ENCODE results near the gene GASK1A.

Gene GASK1A

DNA sequence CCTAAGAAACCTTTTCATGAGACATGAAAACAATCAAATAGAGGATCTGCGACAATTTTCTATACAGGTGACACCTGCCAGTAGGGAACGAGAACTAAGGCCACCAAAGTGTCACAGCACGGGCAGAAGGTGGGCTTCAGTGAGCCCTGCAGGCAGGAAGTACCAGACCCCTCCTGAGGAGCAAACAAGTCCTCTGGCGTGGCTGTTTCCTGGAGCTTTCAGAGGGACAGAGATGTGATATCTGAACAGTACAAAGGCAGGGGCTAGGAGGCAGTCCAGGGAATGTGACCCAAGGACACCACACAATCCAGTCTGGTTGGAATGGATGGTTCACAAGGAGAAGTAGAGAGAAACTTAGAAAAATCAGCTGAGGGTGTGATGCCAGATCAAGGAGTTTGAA is 110.0 kb downstream of the GASK1A start:
- DNase-seq (ENCODE audit: low read depth): no peak

DNA sequence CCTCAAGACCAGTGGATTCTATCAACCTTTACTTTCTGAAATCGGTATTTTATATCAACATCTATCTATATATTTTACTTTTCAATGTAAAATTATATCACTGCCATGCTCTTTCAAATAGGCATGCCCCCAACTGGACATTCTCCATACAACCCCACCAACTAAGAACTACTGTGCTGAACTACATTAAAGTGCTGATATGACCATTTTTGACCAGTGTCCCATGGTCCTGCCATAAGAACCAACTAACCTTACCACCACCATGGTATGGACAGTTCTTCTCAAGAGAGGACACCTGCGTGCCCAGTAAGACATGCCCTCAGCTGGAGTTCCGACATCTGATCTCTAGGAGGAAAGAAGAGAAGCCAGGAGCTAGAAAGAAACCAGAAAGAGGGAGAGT is 111.1 kb downstream of the GASK1A start:
- no peak for DNase-seq (ENCODE audit: low read depth)

DNA sequence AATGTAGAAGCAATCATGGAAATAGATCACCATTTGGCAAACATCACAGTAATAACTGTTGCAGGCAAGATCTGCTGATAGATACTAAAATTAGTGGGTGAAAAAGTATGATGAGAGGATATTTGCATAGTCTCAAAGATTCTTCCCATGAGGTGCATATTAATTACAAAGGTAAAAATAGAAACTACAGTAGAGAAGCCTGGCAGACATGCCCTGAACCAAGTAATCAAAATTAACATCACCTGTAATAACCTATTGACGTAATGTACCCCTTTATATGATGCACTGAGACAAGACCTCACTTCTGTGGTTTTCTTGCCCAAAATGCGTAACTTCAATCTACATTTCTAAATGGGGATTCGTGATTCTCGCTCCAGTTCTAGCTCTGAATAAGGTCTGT is 112.4 kb downstream of the GASK1A start:
- no peak for DNase-seq (ENCODE audit: low read depth)

DNA sequence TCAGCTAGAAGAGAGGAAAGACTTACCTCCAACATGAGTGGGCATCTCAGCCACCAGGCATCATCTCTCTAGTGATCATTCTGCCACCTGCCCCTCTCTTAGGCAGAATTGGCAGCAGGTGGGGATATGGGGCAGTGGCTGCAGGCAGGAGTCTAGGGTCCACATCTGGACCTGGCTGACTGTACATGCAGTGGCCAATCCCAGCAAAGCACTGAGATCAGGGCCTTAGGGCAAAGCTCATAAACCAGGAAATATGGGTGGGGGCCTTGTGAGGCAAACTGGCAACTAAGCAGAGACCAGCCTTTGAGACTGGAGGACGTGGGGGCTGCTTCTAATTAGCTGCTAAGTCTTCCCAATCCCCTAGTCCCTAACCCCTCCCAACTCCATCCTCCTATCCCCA is 113.9 kb downstream of the GASK1A start:
- DNase-seq (ENCODE audit: low read depth): no peak

DNA sequence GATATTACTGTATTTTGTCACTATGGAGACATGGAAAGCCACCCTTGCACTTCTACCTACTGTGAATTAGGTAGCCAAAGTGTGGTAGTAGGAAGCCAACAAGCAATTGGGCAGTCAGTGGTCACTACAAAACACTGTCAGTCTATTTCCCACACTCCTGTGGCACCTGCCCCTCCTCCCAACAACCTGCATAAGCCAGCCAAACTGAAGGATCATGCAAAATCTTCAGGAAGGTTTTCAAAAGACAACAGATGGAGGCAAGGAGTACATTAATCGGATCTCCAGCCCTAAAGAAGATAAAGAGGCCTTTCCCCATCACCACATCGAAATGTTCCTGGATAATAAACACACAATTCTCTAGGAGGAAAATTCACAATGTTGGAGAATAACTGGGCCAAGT is 114.9 kb downstream of the GASK1A start:
- DNase-seq (ENCODE audit: low read depth): no peak

DNA sequence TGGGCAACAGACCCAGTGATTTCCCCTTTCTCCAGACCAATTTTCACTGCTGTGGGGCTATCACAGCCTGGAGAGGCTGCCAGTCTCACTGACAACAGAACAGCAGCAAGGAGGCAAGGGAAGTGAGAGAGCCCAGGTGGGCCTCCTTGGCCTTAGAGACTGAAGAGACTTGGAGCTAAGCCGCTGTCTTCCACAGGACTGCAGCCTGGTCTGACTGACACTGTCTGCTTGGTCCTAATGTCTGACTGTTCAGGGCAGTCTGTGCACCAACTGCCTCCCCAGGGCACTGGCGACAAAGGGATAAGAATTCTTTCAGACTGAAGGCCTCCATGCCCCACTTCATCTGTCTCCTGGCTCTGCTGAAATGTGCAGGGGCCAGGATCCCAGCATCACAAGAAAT is 115.3 kb downstream of the GASK1A start:
- DNase-seq (ENCODE audit: low read depth): no peak

DNA sequence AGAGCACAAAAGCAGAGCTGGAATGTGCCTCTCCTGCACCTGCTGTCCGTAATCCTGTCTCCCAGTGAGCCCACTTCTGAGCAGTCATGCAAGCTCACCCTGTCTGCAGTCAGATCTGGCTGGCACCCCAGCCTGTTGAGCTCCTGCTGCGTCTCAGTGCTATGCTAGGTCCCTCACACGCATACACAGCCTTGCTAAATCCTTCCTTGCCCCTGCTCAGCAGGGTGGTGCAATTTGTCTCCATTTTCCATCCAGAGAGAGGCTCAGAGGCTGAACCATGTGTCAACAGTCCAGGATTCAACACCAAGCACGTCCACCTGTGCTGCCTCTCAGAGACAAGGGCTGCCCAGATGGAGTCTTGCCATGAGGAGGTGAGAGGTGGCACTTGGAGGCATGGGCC is 115.7 kb downstream of the GASK1A start:
- DNase-seq (ENCODE audit: low read depth): no peak

DNA sequence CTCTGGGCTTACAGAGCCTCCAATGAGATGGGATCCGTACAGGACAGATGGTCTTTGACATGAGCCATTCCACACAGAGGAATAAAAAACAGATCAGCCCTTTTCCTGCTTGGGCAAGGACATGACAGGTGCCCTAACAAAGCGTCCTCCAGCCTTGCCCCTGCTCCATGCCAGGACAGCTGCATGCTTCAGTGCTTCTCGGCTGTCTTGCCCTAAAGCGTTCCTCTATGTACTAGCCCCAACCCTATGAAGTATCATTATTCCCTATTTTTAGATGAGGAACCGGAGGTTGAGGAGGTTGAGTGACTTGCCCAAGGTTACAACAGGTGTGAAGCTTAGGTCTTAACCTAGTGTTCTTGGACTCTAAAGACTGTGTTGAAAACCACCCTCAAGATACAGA is 116.3 kb downstream of the GASK1A start:
- DNase-seq (ENCODE audit: low read depth): no peak

DNA sequence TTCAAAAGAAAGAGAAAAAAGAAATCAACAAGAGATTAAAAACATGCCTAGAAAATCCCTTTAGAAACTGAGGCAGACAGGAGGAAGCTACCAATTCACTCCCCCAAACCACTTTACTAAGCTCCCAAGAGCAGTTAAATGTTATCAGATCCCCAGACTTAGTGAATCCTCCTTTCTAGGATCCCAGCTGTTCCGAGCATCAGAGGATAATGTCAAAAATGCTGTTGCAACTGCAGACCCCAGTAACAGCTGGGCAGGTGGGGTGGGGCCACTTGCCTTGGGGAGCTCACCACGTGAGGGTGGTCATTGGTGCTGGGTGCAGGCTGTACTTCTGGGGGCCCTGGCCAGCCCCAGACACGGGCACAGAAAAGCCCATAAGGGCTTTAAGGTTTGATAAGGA is 117.7 kb downstream of the GASK1A start:
- no peak for DNase-seq (ENCODE audit: low read depth)

DNA sequence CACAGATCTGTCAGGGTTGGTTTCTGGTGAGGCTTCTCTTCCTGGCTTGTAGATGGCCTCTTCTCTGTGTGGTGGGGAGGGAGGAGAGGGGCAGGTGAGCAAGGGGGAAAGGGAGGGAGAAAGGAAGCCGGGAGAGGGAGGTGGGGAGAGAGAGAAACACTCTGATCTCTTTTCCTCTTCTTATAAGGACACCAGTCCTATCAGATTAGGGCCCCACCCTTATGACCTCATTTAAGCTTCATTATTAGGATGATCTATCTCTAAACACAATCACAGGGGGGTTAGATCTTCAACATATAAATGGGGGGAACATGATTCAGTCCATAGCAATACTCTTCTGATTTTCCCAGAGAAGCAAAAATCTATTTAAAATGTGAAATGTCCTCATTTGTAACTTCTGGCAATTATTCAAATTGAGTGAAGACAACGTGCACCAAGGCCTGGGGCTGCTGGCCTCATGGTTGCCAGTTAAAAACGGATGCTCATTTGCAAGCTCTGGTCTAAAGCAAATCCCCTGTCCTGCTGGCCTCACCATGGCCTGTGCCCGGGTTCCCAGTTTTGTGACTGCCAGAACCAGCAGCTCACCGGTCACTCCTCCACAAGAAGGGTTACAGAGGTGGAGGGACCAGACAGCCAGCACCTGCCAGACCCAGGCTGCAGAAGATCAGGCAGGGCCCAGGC is 118.4 kb downstream of the GASK1A start:
- no peak for DNase-seq (ENCODE audit: low read depth)

DNA sequence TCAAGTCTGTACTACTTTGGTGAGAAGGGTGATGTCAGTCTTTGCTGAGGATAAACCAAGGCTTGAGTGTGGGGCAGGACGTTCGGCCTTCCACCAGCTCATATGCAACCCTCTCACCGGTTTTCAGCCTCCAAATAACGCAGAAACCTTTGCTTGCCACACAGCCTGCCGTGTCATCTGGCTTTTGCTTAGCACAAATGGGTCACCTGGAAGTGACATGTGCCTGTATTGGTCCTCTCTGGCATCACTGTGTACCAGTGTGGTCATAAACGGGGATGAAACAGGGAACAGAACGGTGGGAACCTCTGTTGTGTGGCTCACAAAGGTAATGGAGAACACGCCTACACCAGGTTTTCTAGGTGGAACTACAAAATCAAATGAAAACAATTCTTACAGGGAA is 119.7 kb downstream of the GASK1A start:
- no peak for DNase-seq (ENCODE audit: low read depth)

DNA sequence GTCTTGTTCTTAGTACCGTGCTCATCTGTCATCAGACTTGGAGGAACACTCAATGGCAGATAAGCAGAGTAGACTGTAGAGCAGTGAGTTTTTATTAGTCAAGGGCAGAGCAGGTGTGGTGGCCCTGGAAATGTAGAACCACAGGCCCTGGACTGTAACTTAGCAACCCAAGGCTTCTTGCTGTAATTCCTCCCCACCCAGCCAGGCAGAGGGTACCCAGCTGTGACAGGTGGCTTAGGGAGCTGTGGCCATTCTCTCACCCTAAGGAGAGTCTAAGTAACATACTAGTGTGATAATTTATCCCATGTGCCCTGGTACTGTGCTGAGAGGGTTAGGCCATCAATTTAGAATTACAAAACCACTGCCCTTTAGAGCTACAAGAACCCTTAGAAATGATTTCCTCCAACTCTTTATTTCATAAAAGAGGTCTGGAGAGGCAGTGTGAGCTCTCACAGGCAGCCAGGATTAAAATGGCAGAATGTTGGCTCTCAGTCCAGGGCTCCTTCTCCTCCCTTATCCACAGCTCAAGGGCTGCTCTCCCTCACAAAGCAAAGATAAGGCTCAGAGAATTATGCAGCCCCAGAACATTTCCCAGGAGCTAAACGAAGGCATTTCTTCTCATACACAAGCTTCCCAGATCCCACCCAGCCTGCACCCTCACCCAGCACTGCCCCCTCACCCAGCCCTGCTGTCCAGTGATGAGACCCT is 123.8 kb downstream of the GASK1A start:
- DNase-seq (ENCODE audit: low read depth): no peak

DNA sequence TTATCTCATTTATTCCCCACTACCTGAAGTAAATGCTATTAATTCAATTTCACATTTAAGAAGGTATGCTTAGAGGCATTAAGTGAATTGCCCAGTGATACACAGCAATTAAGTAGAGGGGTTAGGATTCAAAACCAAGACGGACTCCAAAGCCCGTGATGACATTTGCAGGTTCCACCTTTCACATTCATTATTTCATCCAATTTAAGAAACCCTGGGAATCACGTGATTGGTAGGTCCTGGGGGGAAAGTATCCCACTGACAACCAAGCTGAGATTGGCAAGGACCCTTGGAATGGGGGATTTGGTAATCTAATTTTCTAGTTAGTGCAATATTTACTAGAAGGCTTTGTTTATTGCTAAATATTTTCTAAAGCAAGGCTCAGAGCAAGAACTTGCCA is 124.9 kb downstream of the GASK1A start:
- DNase-seq (ENCODE audit: low read depth): no peak

DNA sequence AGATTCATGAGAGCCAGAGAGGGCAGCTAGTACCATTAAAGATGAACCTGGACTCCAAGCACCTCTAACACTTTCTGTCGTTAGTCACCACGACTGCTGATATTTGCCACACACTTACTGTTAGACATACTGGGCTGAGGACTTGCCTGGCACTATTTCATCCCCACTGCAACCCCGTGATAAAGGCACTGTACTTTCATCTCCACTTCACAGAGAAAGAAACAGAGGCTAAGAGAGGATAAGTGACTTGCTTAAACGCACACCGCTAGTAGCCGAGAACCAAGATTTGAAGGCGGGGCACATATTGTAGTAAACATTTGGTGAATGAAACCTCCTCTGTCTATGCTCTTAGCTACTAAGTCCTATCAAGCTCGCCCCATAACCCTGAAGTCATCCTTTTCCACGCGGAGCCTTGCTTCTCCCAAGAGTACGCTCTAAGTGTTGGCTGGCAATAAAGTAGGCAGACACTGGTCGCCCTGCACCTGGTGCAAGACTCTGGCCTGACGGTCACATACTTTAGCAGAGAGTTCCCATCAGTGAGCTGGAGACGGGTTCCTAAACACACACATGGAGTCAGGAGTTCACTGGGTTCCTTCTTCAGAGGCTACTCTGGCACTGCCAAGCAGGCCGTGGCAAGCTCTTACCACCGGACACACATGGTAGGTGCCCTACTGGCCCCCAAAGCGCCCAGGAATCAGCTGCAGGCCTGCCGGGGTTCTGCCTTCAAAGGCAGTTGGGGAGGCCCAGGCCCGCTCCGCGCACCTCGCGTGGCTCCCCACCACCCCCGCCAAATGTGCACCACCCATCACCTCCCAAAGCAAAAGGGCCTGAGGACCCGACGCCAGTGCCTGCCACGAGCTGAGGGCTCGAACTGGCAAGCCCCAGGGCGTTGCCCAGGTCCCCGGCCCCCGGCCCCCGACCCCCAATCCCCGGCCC is 125.8 kb downstream of the GASK1A start:
- no peak for DNase-seq (ENCODE audit: low read depth)

DNA sequence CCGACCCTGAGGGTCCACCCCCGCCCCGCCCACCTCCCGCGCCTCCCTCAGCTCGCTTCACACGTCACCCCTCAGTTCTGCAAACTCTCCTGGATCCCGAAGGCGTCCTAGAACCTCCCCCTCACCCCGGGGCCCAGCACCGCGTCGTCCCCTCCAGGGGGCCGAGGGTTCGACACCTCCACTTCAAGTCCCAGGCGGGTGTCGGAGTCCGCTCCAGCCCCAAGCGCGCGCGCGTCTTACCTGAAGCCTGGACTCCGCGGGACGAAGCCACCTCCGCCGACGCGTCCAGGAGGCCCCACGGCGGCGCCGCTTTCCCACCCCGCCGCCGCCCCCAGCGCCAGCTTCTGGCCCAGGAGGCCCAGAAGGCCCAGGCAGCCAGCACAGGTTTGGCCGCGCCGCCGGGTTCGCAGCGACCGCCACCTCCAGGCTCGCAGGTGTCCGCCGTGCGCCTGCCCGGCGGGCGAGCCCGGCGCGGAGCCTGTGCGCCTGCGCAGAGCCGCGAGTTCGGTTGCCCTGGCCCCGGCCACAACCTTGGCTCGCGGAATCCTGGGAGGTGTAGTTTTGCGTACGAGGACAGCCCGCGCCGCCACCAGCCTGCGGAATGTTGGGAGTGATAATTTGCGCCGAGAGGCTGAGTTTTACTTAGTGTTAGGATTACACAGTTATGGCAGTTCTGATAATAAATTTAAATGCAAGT is 126.6 kb downstream of the GASK1A start, which contains the start of gene POMGNT2:
POMGNT2 (minus strand) TSS at position 484 of the 697 bp plus-strand sequence. CDS start 24,648 bp downstream, outside the sequence.
- DNase-seq (ENCODE audit: low read depth): peak; percentile 75

DNA sequence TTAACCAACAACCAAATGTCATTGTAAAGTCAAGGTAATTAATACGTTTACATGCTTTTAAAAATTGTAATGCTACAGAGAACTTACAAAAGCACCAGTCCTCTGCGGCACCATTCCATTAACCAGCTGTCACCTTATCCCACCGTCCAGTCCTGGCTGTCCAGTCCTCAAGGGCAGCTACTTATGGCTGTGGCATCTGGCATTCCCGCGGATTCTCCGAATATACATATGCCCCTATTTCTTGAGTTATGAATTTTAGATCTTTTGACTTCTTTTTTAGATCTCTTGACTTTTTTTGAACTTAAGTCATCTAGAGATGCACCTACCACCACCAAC is 127.2 kb downstream of the GASK1A start:
- DNase-seq (ENCODE audit: low read depth): no peak

Measured in stimulated activated CD8-positive, alpha-beta memory T cell treated with anti-CD3 and anti-CD28 coated beads, Interleukin-15, amount 100 ng/mL, for 1 hour (primary cell).